GM10847 (cell line): ENCODE results near the gene NUDT22.

Experiments
- POLR2A ChIP-seq: IDR thresholded peaks from 2 replicates; pipeline ENCODE4 v1.6.1; 2011; ENCODE audit not compliant: insufficient read length; ENCODE audit errors: extremely low read depth

NUDT22 gene

GRCh38 chr11:64230985-64231365, 4.9 kb downstream of the NUDT22 start:
- TF ChIP-seq POLR2A, result no peak

DNA sequence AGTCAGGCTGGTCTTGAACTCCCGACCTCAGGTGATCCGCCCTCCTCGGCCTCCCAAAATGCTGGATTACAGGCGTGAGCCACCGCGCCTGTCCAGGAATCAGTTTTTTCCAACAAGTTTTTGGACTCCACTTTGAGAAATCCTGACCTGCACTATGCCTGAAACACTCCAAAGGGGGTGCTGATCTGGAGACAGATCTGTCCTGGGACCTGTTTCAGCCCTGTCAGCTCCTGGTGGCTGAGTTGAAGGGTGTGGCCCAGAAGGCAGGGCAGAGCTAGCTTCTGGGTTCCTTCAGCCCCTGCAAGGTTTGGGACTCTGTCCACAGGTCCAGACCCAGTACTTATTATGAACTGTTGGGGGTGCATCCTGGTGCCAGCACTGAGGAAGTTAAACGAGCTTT, 5.5 kb downstream of the NUDT22 start:
- TF ChIP-seq POLR2A, result no peak

DNA sequence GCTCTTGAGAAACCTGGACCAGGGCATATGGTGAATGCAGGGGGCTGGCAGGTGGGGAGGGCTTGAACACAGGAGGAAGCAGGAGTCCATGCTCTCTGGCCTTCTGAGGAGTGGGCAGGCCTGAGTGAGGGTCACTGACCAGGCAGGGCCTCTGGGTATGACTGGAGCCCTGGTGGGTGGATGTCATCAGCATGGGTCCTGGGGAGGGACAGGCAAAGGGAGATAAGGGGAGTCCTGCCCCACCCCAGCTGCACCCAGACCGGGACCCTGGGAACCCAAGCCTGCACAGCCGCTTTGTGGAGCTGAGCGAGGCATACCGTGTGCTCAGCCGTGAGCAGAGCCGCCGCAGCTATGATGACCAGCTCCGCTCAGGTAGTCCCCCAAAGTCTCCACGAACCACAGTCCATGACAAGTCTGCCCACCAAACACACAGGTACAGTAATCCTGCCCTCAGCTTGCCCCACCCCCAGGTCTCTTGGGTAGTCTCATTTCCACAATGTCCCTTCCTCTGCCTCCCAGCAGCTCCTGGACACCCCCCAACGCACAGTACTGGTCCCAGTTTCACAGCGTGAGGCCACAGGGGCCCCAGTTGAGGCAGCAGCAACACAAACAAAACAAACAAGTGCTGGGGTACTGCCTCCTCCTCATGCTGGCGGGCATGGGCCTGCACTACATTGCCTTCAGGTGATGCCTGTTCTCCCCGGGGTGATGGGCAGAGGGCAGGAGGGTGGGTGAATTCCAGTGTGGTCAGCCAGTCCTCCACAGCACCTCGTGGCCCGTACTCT, 6.3 kb downstream of the NUDT22 start:
- no peak for TF ChIP-seq POLR2A

DNA sequence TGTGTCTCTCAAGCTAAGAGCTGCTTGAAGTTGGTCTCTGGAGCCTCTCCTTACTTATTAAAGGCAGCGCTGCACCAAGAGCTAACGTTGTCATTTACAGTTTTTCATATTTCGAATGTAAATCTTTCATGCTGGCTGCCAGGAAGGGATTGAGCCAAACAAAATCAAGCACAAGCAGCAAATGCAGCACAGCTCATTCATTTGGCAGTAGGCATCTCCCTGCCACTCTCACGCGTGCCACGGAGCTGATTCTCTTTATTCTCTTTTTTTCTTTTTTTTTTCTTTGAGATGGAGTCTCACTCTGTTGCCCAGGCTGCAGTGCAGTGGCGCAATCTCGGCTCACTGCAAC, 6.9 kb downstream of the NUDT22 start:
- no peak for TF ChIP-seq POLR2A

GRCh38 chr11:64233913-64234586, 8.0 kb downstream of the NUDT22 start, which contains the start of gene VEGFB:
Gene VEGFB (plus strand): TSS chr11:64234584. CDS start chr11:64234834, 250 bp downstream.
- peak; percentile 21 for TF ChIP-seq POLR2A

GRCh38 chr11:64234647-64235379, 8.7 kb downstream of the NUDT22 start:
- TF ChIP-seq POLR2A, result no peak

DNA sequence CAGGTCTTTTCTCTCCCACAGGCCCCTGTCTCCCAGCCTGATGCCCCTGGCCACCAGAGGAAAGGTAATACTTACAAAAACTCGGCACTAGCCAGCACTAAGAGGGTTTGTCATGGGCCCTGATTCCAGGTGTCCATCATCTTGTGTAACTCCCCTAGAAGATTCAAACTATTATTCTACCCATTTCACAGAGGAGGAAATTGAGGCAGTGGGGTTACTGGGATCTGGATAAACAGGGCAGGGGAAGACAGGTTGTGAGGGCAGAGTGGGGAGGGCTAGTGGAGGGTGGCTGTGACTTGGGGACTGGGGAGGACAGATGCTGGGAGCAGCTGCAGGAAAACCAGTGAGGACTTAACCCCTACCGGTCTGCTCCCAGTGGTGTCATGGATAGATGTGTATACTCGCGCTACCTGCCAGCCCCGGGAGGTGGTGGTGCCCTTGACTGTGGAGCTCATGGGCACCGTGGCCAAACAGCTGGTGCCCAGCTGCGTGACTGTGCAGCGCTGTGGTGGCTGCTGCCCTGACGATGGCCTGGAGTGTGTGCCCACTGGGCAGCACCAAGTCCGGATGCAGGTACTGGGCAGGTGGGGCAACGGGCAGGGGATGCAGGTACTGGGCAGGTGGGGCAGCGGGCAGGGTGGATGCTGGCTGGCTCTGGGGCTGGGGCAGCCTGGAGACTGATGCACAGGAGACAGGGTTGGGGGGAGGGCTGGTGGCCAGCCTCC, 9.5 kb downstream of the NUDT22 start:
- no peak for TF ChIP-seq POLR2A

GRCh38 chr11:64237484-64237951, 11.4 kb downstream of the NUDT22 start:
- no peak for TF ChIP-seq POLR2A

GRCh38 chr11:64238076-64238475, 12.0 kb downstream of the NUDT22 start:
- no peak for TF ChIP-seq POLR2A

GRCh38 chr11:64238999-64239398, 12.9 kb downstream of the NUDT22 start:
- no peak for TF ChIP-seq POLR2A

- TF ChIP-seq POLR2A, result no peak
These were observed 13.8 kb downstream of the NUDT22 start for GRCh38 chr11:64239662-64240434.

- TF ChIP-seq POLR2A, result peak; percentile 80
These were observed 14.6 kb downstream of the NUDT22 start, which contains the start of gene FKBP2 for GRCh38 chr11:64240435-64241240. Gene FKBP2 (plus strand): TSS chr11:64241095. CDS start chr11:64242388, 1,293 bp downstream.

- TF ChIP-seq POLR2A, result no peak
These were observed 15.1 kb downstream of the NUDT22 start for GRCh38 chr11:64241241-64241490.
